Measurements from ENCODE around the gene BMAL1.

- no peak for TF ChIP-seq CTCF (conservative IDR thresholded peaks at IDR 0.05; ENCODE audit: low read depth, low read length)
- no peak for TF ChIP-seq EZH2 (IDR thresholded peaks at IDR 0.05; ENCODE audit: borderline replicate concordance, low read depth, low read length, poor library complexity, severe bottlenecking)
These were observed 14.2 kb downstream of the BMAL1 start for GRCh38 chr11:13291800-13292199.
